Vagina (tissue), 2 donors: Measurements from ENCODE around the gene RFLNA.

ENCODE experiments used
- CTCF ChIP-seq, 3 experiments: fragments of 450-650 bp in 2 of 3; fragments of 200-600 bp in 1 of 3; sonication (generic) in 1 of 3; IDR thresholded peaks; one replicate each; pipeline ENCODE4 v1.5.1; 2017 to 2019; ENCODE audit warnings: antibody characterized with exemption in 3 of 3, mild to moderate bottlenecking in 2 of 3, moderate library complexity in 2 of 3
- POLR2AphosphoS5 ChIP-seq, 2 donors: sonication (generic); formaldehyde crosslinking; IDR thresholded peaks; one replicate each; pipeline ENCODE4 v1.9.0; 2017; ENCODE audit warnings: antibody characterized with exemption in 2 of 2, mild to moderate bottlenecking in 2 of 2, low read depth in 1 of 2; ENCODE audit not compliant: insufficient read depth in 1 of 2

GRCh38 chr12:124305776-124306685, 11.1 kb downstream of the RFLNA start:
- no peak for TF ChIP-seq CTCF (IDR thresholded peaks at IDR 0.05)
- TF ChIP-seq POLR2AphosphoS5 (IDR thresholded peaks at IDR 0.05; ENCODE audit: insufficient read depth in 1 of 2, low read depth in 1 of 2): no peak
